Heart left ventricle (tissue), 16 donors: ENCODE results near the gene ANGPTL1. TPM values are rescaled to one million over a fixed set of nuclear protein-coding genes. Genes with fewer than 3 reads are reported as not detected.

Experiments used
- ATAC-seq, 4 donors: fragments of 200-7000 bp; cut with Tn5 transposase; one replicate each; pipeline ENCODE4 v1.9.1; 2020 to 2022; ENCODE audit warnings: moderate library complexity in 4 of 4, mild to moderate bottlenecking in 3 of 4, moderate number of reproducible peaks in 1 of 4
- DNase-seq, 5 donors: peaks; one replicate each; pipeline ENCODE4 v3.0.0-alpha.2; 2020
- H3K27ac ChIP-seq, 12 donors: fragments of 200-600 bp; sonication (generic) in 4 of 12; one replicate each; pipeline versions ENCODE4 v1.5.0 to v1.8.0; 2016 to 2022; ENCODE audit warnings: mild to moderate bottlenecking in 2 of 12
- H3K27me3 ChIP-seq, 9 donors: fragments of 200-600 bp; sonication (generic) in 2 of 9; one replicate each; pipeline versions ENCODE4 v1.5.1 to v1.8.0; 2016 to 2022; ENCODE audit warnings: mild to moderate bottlenecking in 3 of 9
- H3K36me3 ChIP-seq, 9 donors: fragments of 200-600 bp; sonication (generic) in 2 of 9; one replicate each; pipeline versions ENCODE4 v1.5.0 to v1.8.0; 2018 to 2022; ENCODE audit warnings: mild to moderate bottlenecking in 2 of 9
- H3K4me1 ChIP-seq, 12 donors: fragments of 200-600 bp; sonication (generic) in 4 of 12; one replicate each; pipeline versions ENCODE4 v1.5.0 to v1.8.0; 2016 to 2022; ENCODE audit warnings: mild to moderate bottlenecking in 3 of 12
- H3K4me3 ChIP-seq, 12 donors: fragments of 200-600 bp; sonication (generic) in 4 of 12; one replicate each; pipeline versions ENCODE4 v1.5.0 to v1.8.0; 2017 to 2022; ENCODE audit warnings: mild to moderate bottlenecking in 9 of 12, moderate library complexity in 4 of 12
- H3K9me3 ChIP-seq, 12 donors: fragments of 200-600 bp; sonication (generic) in 4 of 12; one replicate each; pipeline versions ENCODE4 v1.5.0 to v1.8.0; 2016 to 2022; ENCODE audit warnings: mild to moderate bottlenecking in 1 of 12
- CTCF ChIP-seq, 12 donors: fragments of 200-600 bp; sonication (generic) in 4 of 12; IDR thresholded peaks; one replicate each; pipeline versions ENCODE4 v1.5.0 to v1.8.0; 2018 to 2022; ENCODE audit warnings: antibody characterized with exemption in 12 of 12, mild to moderate bottlenecking in 5 of 12
- POLR2A ChIP-seq, 2 donors: fragments of 450-650 bp; IDR thresholded peaks; one replicate each; pipeline ENCODE4 v1.6.1; 2017; ENCODE audit warnings: antibody characterized with exemption in 2 of 2, mild to moderate bottlenecking in 2 of 2, moderate library complexity in 2 of 2
- WGBS, 4 donors: extraction: QIAGEN DNeasy Blood & Tissue Kit in 2 of 4; methylation state at CpG; one replicate each; pipeline versions ENCODE4 v1.1.5 to v1.1.7; 2013 to 2018; 5-methylcytosine and 5-hydroxymethylcytosine counted together
- intact Hi-C, 10 donors: fragments of 100-400 bp; cut with DNase I; formaldehyde crosslinking; loops; one replicate each; pipeline versions ENCODE4 v1.11.1 to v1.14.2; 2022
- polyA plus RNA-seq, 2 donors: library from polyadenylated mRNA; stranded (reverse); fragments of 200-250 nt; gene quantifications; one replicate each; pipeline ENCODE4 v1.2.3, GENCODE V29; 2013
- total RNA-seq, 9 donors: library from RNA; depleted of rRNA in 2 of 9; stranded (reverse); fragments of >200 nt in 2 of 9; fragmentation: NEBNext Ultra II Directional in 3 of 9; extraction: Animal tissue kit (Norgen Biotek cat#: 25700) in 3 of 9; gene quantifications; one replicate each; pipeline versions ENCODE4 v1.1.0 to v1.2.4, GENCODE V29; 2016 to 2023
- donor health status: ischemic (EF 13 %, LVEDD 7.1; RV severe dilation, severe dysfunction).
- donor health status: healthy with polysubstance abuse.
- donor health status: DM: no; HTN: yes; CAD: no.
- donor health status: DM: no; HTN: no; CAD: no.
- donor health status: ischemic (EF 25% LVEDD 6.9; RV normal size, moderate dysfunction).
- donor health status: ischemic (EF 25% LVEDD 5.7; RV mildly dilated, moderate dysfunction).
- donor health status: healthy.
- donor health status: DM: yes; HTN: yes; CAD: no.
- donor health status: ischemic (EF 35%, LVEDD 5.7; RV mildly dilated, moderate dysfunction).
- donor health status: nonischemic (EF 11% LVEDD 7.7; RV severe dilation, severe dysfunction).
- donor health status: DM: yes; HTN: yes; CAD: no.
- donor health status: PGD.
- donor health status: ischemic (EF 29% LVEDD 5.4; RV normal size, mild dysfunction).
- donor health status: nonischemic (EF 23%, LVEDD 6.1; RV moderate dilation, normal function).

The ANGPTL1 gene
- total and polyA plus RNA-seq, 11 donors, result 5.0 to 31.1 (median 17.3) TPM

DNA sequence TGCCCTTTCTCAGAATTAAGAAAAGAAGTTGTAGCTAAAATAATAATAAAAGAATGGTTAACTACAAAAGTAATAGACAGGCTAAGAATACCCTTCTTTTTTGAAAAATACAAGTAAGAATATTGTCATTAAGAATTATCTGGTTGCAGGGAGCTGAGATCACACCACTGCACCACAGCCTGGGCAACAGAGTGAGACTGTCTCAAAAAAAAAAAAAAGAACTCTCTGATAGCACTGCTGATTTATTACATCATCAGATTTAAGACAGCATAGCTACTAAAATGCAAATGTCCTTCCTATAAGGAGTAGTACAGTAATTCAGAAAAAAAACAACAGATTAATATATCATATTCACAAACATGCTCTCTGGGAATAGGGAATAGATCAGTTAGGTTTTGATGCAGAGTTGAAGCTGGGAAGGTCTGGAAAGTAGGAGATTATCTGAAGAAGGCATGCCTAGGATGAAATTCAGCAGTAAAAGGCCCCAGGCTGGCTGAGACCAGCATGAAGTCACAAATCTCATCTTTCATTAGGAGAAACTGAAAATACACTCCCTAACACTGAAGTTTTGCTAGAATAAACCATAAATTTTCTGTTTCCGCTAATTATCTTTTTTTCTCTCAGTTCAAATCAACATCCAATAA lies 30.7 kb upstream of the ANGPTL1 start:
- no peak for DNase-seq
- intact Hi-C loops, result no loop called here

DNA sequence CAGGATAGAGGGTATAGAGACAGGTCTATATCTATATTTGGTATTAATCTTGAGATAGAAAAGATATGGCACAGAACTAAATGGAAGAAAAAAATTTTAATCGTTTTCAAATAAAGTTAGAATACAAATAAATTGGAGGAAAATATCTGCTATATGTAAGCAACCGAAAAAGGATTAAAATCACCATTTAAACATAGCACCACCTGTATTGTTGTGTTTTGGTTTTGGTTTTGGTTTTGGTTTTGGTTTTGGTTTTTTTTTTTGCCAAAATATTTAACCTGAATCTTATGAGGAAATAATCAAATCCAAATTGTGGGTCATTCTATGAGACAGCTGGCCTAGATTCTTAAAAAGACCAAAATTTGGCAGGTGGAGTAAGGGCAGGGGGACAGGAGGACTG lies 28.5 kb upstream of the ANGPTL1 start:
- TF ChIP-seq CTCF (IDR thresholded peaks at IDR 0.05) (no peak), POLR2A (IDR thresholded peaks at IDR 0.05) (no peak)
- Histone ChIP-seq H3K4me1 (peaks cover 0 to 4% (median 0%) of the 10 kb centered on the region in 12 donors), H3K27me3 (no peaks in the 10 kb centered on the region), H3K9me3 (no peaks in the 10 kb centered on the region), H3K27ac (no peak overlapping the region), H3K36me3 (peaks cover 0 to 1% (median 0%) of the 10 kb centered on the region in 9 donors), H3K4me3 (no peak overlapping the region)
- no peak for ATAC-seq
- intact Hi-C loops, result no loop called here
- no peak for DNase-seq
- 83 to 95% (median 88%) methylated on average over 2 of the region's 2 CpGs for WGBS, 4 donors

More for the DNA sequence above, 30.7 kb upstream of the ANGPTL1 start:
- H3K4me1 ChIP-seq, result no peaks in the 10 kb centered on the region
- H3K27ac ChIP-seq, result no peak overlapping the region
- ATAC-seq, result no peak
- H3K9me3 ChIP-seq, result no peaks in the 10 kb centered on the region
- H3K27me3 ChIP-seq, result no peaks in the 10 kb centered on the region
- no peaks in the 10 kb centered on the region for H3K36me3 ChIP-seq
- WGBS, 4 donors, result 95 to 98% (median 96%) methylated on average over 1 of the region's 1 CpG
- no peak for TF ChIP-seq POLR2A (IDR thresholded peaks at IDR 0.05)
- TF ChIP-seq CTCF (IDR thresholded peaks at IDR 0.05), result no peak
- H3K4me3 ChIP-seq, result no peak overlapping the region

GRCh38 chr1:178898401-178898800 lies 27.5 kb upstream of the ANGPTL1 start:
- WGBS, 4 donors, result 93 to 98% (median 97%) methylated on average over 1 of the region's 1 CpG
- intact Hi-C loops, result no loop called here

GRCh38 chr1:178895928-178896327 lies 25.1 kb upstream of the ANGPTL1 start:
- H3K4me1 ChIP-seq, result peaks cover 0 to 4% (median 0%) of the 10 kb centered on the region in 12 donors
- H3K27ac ChIP-seq, result no peak overlapping the region
- no peak for DNase-seq
- no peaks in the 10 kb centered on the region for H3K9me3 ChIP-seq
- no peak for ATAC-seq
- H3K4me3 ChIP-seq, result no peak overlapping the region
- H3K36me3 ChIP-seq, result peaks cover 0 to 6% (median 0%) of the 10 kb centered on the region in 9 donors
- intact Hi-C loops, result no loop called here
- TF ChIP-seq POLR2A (IDR thresholded peaks at IDR 0.05), result no peak
- no peak for TF ChIP-seq CTCF (IDR thresholded peaks at IDR 0.05)
- no peaks in the 10 kb centered on the region for H3K27me3 ChIP-seq

More at GRCh38 chr1:178898401-178898800, 27.5 kb upstream of the ANGPTL1 start:
- no peak for DNase-seq
- Histone ChIP-seq H3K4me3 (no peak overlapping the region), H3K36me3 (peaks cover 0 to 6% (median 0%) of the 10 kb centered on the region in 9 donors), H3K27me3 (no peaks in the 10 kb centered on the region), H3K9me3 (no peaks in the 10 kb centered on the region), H3K4me1 (peaks cover 0 to 4% (median 0%) of the 10 kb centered on the region in 12 donors), H3K27ac (no peak overlapping the region)
- no peak for ATAC-seq
- TF ChIP-seq CTCF (IDR thresholded peaks at IDR 0.05) (no peak), POLR2A (IDR thresholded peaks at IDR 0.05) (no peak)
